GM12878 (cell line): ENCODE data around the gene RGSL1. TPM values are rescaled to one million over a fixed set of nuclear protein-coding genes. Genes with fewer than 3 reads are reported as not detected.

Experiments used
- ATAC-seq: fragments of 200-7000 bp; cut with Tn5 transposase; 3 replicates; pipeline ENCODE4 v1.9.1; 2020; ENCODE audit warnings: mild to moderate bottlenecking, moderate library complexity
- BruUV-seq: library from RNA; stranded (reverse); fragments of 400-500 nt; replicated peaks from 2 replicates; lab custom pipeline; 2021; lab: Mats Ljungman, UMichigan
- CTCF ChIA-PET: fragments of 300-600 bp; sonication (Branson Sonifier 250); formaldehyde crosslinking; extraction: SDS; loops from one replicate; lab custom pipeline; 2021; ENCODE audit warnings: inconsistent platforms; lab: Yijun Ruan, JAX
- POLR2A ChIA-PET: fragments of 350-600 bp; formaldehyde crosslinking; extraction: SDS; loops from one replicate; lab custom pipeline; 2021; ENCODE audit warnings: inconsistent platforms; lab: Charles Lee
- RAD21 ChIA-PET: fragments of 300-600 bp; sonication (Branson Sonifier 250); formaldehyde crosslinking; loops from one replicate; lab custom pipeline; 2023; ENCODE audit warnings: antibody characterized with exemption; ENCODE audit not compliant: unreplicated experiment; lab: Charles Lee
- SMC1A ChIA-PET: fragments of 300-600 bp; sonication (Branson Sonifier 250); formaldehyde crosslinking; loops from one replicate; lab custom pipeline; 2023; ENCODE audit not compliant: unreplicated experiment, uncharacterized antibody; lab: Charles Lee
- DNase-seq: peaks from one replicate; pipeline ENCODE4 v3.0.0-alpha.2; 2011; ENCODE audit warnings: low read depth, low spot score
- FAIRE-seq: peaks from 3 replicates; lab custom pipeline; 2011; peaks lifted over from hg19 to GRCh38; lab: Jason Lieb, UNC
- H2AFZ ChIP-seq: 2 replicates; pipeline ENCODE4 v1.6.0; 2011; ENCODE audit warnings: low read depth, low read length, control low read depth; ENCODE audit not compliant: control insufficient read depth
- H3K27ac ChIP-seq: 2 replicates; pipeline ENCODE4 v1.5.1; 2011; ENCODE audit warnings: control low read depth; ENCODE audit not compliant: control insufficient read depth, insufficient read depth
- H3K27me3 ChIP-seq, 2 experiments: replicated peaks in 1 of 2; 2 replicates each; pipeline versions ENCODE4 v1.6.0 to v1.6.1; 2011; ENCODE audit warnings: low read length in 1 of 2; ENCODE audit not compliant: control insufficient read depth in 2 of 2, insufficient read depth in 2 of 2
- H3K36me3 ChIP-seq, 2 experiments: 2 replicates each; pipeline ENCODE4 v1.5.1; 2011; ENCODE audit warnings: low read length in 1 of 2; ENCODE audit not compliant: control insufficient read depth in 2 of 2, insufficient read depth in 2 of 2
- H3K4me1 ChIP-seq: 2 replicates; pipeline ENCODE4 v1.6.1; 2011; ENCODE audit warnings: mild to moderate bottlenecking, low read length, moderate library complexity, mixed read lengths; ENCODE audit not compliant: control insufficient read depth, insufficient read depth
- H3K4me2 ChIP-seq: 2 replicates; pipeline ENCODE4 v1.6.0; 2011; ENCODE audit warnings: control low read depth; ENCODE audit not compliant: control insufficient read depth, insufficient read depth
- H3K4me3 ChIP-seq: fragments of 200-600 bp; sonication (generic); 2 replicates; pipeline ENCODE4 v1.5.1; 2016
- H3K79me2 ChIP-seq: 2 replicates; pipeline ENCODE4 v1.6.0; 2011; ENCODE audit warnings: low read length; ENCODE audit not compliant: control insufficient read depth, insufficient read depth
- H3K9ac ChIP-seq: 2 replicates; pipeline ENCODE4 v1.8.0; 2011; ENCODE audit warnings: low read length, control low read depth, mixed read lengths; ENCODE audit not compliant: control insufficient read depth, insufficient read depth
- H3K9me3 ChIP-seq: replicated peaks from 3 replicates; pipeline ENCODE4 v1.5.1; 2011; ENCODE audit warnings: mild to moderate bottlenecking, low read length; ENCODE audit not compliant: control insufficient read depth, insufficient read depth
- H4K20me1 ChIP-seq: 2 replicates; pipeline ENCODE4 v1.6.0; 2011; ENCODE audit not compliant: control insufficient read depth, insufficient read depth
- CHD2 ChIP-seq: IDR thresholded peaks from 2 replicates; pipeline ENCODE4 v1.6.1; 2011; ENCODE audit warnings: low read depth, low read length, improper control_type of control experiment, borderline replicate concordance
- CREB1 ChIP-seq: IDR thresholded peaks from 2 replicates; pipeline ENCODE4 v1.6.1; 2012; ENCODE audit warnings: low read depth, mild to moderate bottlenecking, inconsistent platforms
- CREM ChIP-seq: IDR thresholded peaks from 2 replicates; pipeline ENCODE4 v1.6.1; 2014; ENCODE audit warnings: antibody characterized with exemption, low read depth
- DPF2 ChIP-seq: fragments of 450-650 bp; IDR thresholded peaks from 2 replicates; pipeline ENCODE4 v1.6.1; 2017; ENCODE audit warnings: mild to moderate bottlenecking
- ETV6 ChIP-seq, 2 experiments: fragments of 450-650 bp in 1 of 2; IDR thresholded peaks in 1 of 2; conservative IDR thresholded peaks in 1 of 2; 2 replicates each; pipeline ENCODE4 v1.6.1; 2014; ENCODE audit warnings: antibody characterized with exemption in 1 of 2, borderline replicate concordance in 1 of 2, low read depth in 1 of 2, mild to moderate bottlenecking in 1 of 2, moderate library complexity in 1 of 2
- IKZF1 ChIP-seq: fragments of 450-650 bp; conservative IDR thresholded peaks from 2 replicates; pipeline ENCODE4 v1.6.1; 2017; ENCODE audit warnings: antibody characterized with exemption, mild to moderate bottlenecking
- IKZF2 ChIP-seq, 2 experiments: fragments of 450-650 bp; IDR thresholded peaks; 2 replicates each; pipeline ENCODE4 v1.6.1; 2017; ENCODE audit warnings: mild to moderate bottlenecking in 2 of 2, moderate library complexity in 2 of 2
- IRF4 ChIP-seq: IDR thresholded peaks from 2 replicates; pipeline ENCODE4 v1.6.1; 2011; ENCODE audit warnings: low read depth, low read length
- IRF5 ChIP-seq: fragments of 450-650 bp; IDR thresholded peaks from 2 replicates; pipeline ENCODE4 v1.6.1; 2017; ENCODE audit warnings: borderline replicate concordance
- KLF5 ChIP-seq: fragments of 450-650 bp; IDR thresholded peaks from 2 replicates; pipeline ENCODE4 v1.6.1; 2014; ENCODE audit warnings: mild to moderate bottlenecking; ENCODE audit not compliant: partially characterized antibody
- MXI1 ChIP-seq: fragments of 150-350 bp; IDR thresholded peaks from 2 replicates; pipeline ENCODE4 v1.6.1; 2011; ENCODE audit warnings: low read depth, mild to moderate bottlenecking, inconsistent platforms, low read length, improper control_type of control experiment
- MYC ChIP-seq: IDR thresholded peaks from 2 replicates; pipeline ENCODE4 v1.6.1; 2011; ENCODE audit warnings: mild to moderate bottlenecking, low read length, moderate library complexity, inconsistent platforms; ENCODE audit not compliant: insufficient read depth, insufficient replicate concordance, insufficient read length, severe bottlenecking
- NFXL1 ChIP-seq: fragments of 450-650 bp; IDR thresholded peaks from 2 replicates; pipeline ENCODE4 v1.6.1; 2017; ENCODE audit warnings: antibody characterized with exemption, mild to moderate bottlenecking, borderline replicate concordance
- NR2C1 ChIP-seq: fragments of 450-650 bp; IDR thresholded peaks from 2 replicates; pipeline ENCODE4 v1.6.1; 2017; ENCODE audit warnings: antibody characterized with exemption, mild to moderate bottlenecking, moderate library complexity
- RB1 ChIP-seq: fragments of 450-650 bp; formaldehyde crosslinking; IDR thresholded peaks from 2 replicates; pipeline ENCODE4 v1.6.1; 2017; ENCODE audit warnings: mild to moderate bottlenecking, borderline replicate concordance
- RCOR1 ChIP-seq: conservative IDR thresholded peaks from 2 replicates; pipeline ENCODE4 v1.6.1; 2012; ENCODE audit warnings: low read depth, low read length, improper control_type of control experiment
- RFX5 ChIP-seq: IDR thresholded peaks from 2 replicates; pipeline ENCODE4 v1.6.1; 2011; ENCODE audit warnings: low read depth, low read length, improper control_type of control experiment
- SIX5 ChIP-seq: IDR thresholded peaks from 2 replicates; pipeline ENCODE4 v1.6.1; 2011; ENCODE audit warnings: mild to moderate bottlenecking, low read depth, low read length, moderate library complexity; ENCODE audit not compliant: severe bottlenecking
- SREBF1 ChIP-seq: IDR thresholded peaks from 2 replicates; pipeline ENCODE4 v1.6.1; 2012; ENCODE audit warnings: mild to moderate bottlenecking, low read length
- ZBED1 ChIP-seq: IDR thresholded peaks from 2 replicates; pipeline ENCODE4 v1.6.1; 2016; ENCODE audit warnings: borderline replicate concordance
- ZNF592 ChIP-seq: fragments of 450-650 bp; IDR thresholded peaks from 2 replicates; pipeline ENCODE4 v1.6.1; 2017; ENCODE audit warnings: mild to moderate bottlenecking, moderate library complexity
- WGBS: methylation state at CpG from one replicate; pipeline ENCODE4 v1.1.6; 2016; ENCODE audit warnings: low lambda C conversion rate; ENCODE audit not compliant: insufficient replicate concordance, insufficient coverage; ENCODE audit errors: missing lambda C conversion rate; 5-methylcytosine and 5-hydroxymethylcytosine counted together
- in situ Hi-C: fragments of 300-500 bp; cut with MboI; formaldehyde crosslinking; loops from 9 replicates; pipeline ENCODE4 v1.14.3; 2018; ENCODE audit warnings: mixed read lengths
- intact Hi-C: fragments of 100-400 bp; cut with micrococcal nuclease; formaldehyde crosslinking; loops from one replicate; pipeline ENCODE4 v1.14.2; 2022; ENCODE audit not compliant: unreplicated experiment
- polyA plus RNA-seq, 11 experiments: library from polyadenylated mRNA; depleted of rRNA in 4 of 11; unstranded in 6 of 11; stranded (reverse) in 5 of 11; fragments of >200 nt; fragmentation: Nextera tagmentation in 4 of 11; fragmentation: Illumina TruSeq in 1 of 11; extraction: Ambion mirVana in 4 of 11; extraction: Trizol in 1 of 11; gene quantifications; 1 replicate in 1 of 11; 2 replicates in 10 of 11; pipeline versions ENCODE4 v1.2.1 to v1.2.3, GENCODE V29; 2011 to 2016; ENCODE audit warnings: inconsistent platforms in 2 of 11, missing spikeins in 2 of 11, low read depth in 1 of 11
- total RNA-seq, 4 experiments: library from RNA; depleted of rRNA in 3 of 4; stranded (reverse); fragments of >200 nt in 3 of 4; fragmentation: Illumina TruSeq in 1 of 4; extraction: Trizol in 1 of 4; gene quantifications; 2 replicates each; pipeline versions ENCODE4 v1.2.1 to v1.2.3, GENCODE V29; 2013 to 2021

The RGSL1 gene
- total and polyA plus RNA-seq, 10 of the 15 experiments (the other 5 are each of a cell fraction or from before 2014, with no cell fraction given) = 0.05 to 0.28 (median 0.27) TPM; not detected in 5

- ChIA-PET POLR2A (interaction anchor here (0.5 to 0.9 kb wide), 3 partner anchors 9 to 32 kb away, joined by 3 to 4 read pairs (median 4); no protein-coding TSS in a partner anchor), CTCF (interaction anchor here (0.7 to 1.9 kb wide), 13 partner anchors 10 to 360 kb away, joined by 3 to 16 read pairs (median 4); no protein-coding TSS in a partner anchor), RAD21 (interaction anchor here (0.7 to 4.6 kb wide), 11 partner anchors 16 to 354 kb away, joined by 3 to 30 read pairs (median 4); partner anchors contain the start of genes GLUL and RNASEL), SMC1A (interaction anchor here (0.7 to 4.2 kb wide), 14 partner anchors 10 to 356 kb away, joined by 3 to 18 read pairs (median 4); no protein-coding TSS in a partner anchor)
- ATAC-seq = peak; percentile 56
- Histone ChIP-seq H3K79me2 (no peaks in the 10 kb centered on the region), H3K4me2 (peak overlapping the region; percentile 9; the same call in 1 of the 2 replicates), H3K4me1 (peaks cover 38% of the 10 kb centered on the region), H3K9me3 (no peaks in the 10 kb centered on the region), H3K36me3 (no peaks in the 10 kb centered on the region), H3K4me3 (no peak overlapping the region), H3K27ac (peak overlapping the region; percentile 74), H4K20me1 (no peaks in the 10 kb centered on the region), H3K9ac (no peak overlapping the region), H2AFZ (no peak overlapping the region), H3K27me3 (no peaks in the 10 kb centered on the region)
- FAIRE-seq = no peak
- DNase-seq = peak; percentile 32
- BruUV-seq = no TSS peak
- 32% methylated on average over 2 of the region's 2 CpGs for WGBS
- intact Hi-C loops (no loop called here), in situ Hi-C loops (no loop called here)
- TF ChIP-seq IRF4 = peak; percentile 57; the same call in 1 of the 2 replicates
- peak; percentile 52; the same call in 1 of the 2 replicates for TF ChIP-seq CREM
- no peak for TF ChIP-seq IRF5
- no peak for TF ChIP-seq SIX5
- no peak for TF ChIP-seq ZBED1
- TF ChIP-seq NFXL1 = no peak
- TF ChIP-seq NR2C1 = no peak
- TF ChIP-seq RFX5 = no peak
- TF ChIP-seq RCOR1 = no peak
- TF ChIP-seq MXI1 = no peak
- peak; percentile 50; the same call in 1 of the 2 replicates for TF ChIP-seq DPF2
- TF ChIP-seq ZNF592 = no peak
- no peak for TF ChIP-seq SREBF1
- no peak for TF ChIP-seq CHD2
- TF ChIP-seq ETV6 (conservative IDR thresholded peaks at IDR 0.05 in 1 of 2, IDR thresholded peaks at IDR 0.05 in 1 of 2; ENCODE audit: borderline replicate concordance in 1 of 2, low read depth in 1 of 2) = no peak
- peak; percentile 70 to 79 for TF ChIP-seq IKZF2 (IDR thresholded peaks at IDR 0.05)
- TF ChIP-seq MYC = no peak
- no peak for TF ChIP-seq KLF5
- peak; percentile 65 for TF ChIP-seq IKZF1
- TF ChIP-seq RB1 = no peak
- peak; percentile 38; the same call in 1 of the 2 replicates for TF ChIP-seq CREB1
Measured at GRCh38 chr1:182428043-182428442, 21.9 kb upstream of the RGSL1 start.
